Activated T-cell treated with anti-CD3 and anti-CD28 coated beads, Interleukin-2, amount 50 U/mL, for 48 hours (primary cell): ENCODE results near the gene BBX.

Experiments
- DNase-seq, 2 experiments: peaks; one replicate each; pipeline ENCODE4 v3.0.0-alpha.2; 2020

BBX gene

DNA sequence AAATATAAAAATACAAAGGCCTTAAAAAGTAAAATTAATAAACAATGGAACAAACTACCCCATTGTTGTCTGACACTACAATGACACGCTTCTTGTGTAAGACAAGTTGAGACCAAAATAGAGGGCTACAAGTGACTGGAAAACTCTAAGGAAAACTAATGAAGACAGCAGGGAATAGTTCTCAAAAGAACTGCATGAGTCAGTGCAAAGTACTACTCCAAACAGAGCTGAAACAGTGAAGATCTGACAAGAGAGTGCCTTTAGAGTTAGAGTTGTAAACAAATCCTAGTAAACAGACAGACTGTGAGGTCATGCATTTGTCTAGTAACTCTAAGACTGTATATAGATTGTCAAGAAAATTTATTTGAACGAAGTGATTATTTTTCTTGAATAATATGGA is 233.9 kb downstream of the BBX start:
- no peak for DNase-seq

DNA sequence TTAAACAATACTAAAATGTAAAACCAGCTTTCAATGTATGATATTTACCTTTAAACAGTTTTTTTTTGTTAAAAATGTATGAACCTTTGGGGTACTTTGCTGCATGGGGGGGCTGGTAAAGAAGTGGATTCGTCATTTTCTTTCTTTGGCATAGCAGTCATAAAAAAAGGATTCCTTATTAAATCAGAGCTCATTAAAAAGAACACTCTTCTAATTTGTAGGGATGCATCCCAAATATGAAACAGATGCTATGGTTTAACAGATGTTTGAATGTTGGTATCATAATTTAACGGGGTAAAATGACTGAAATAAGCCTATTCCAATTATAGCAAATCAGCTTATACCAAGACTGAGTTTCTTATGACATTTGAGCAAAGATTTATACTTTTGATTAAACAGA is 234.4 kb downstream of the BBX start:
- no peak for DNase-seq

DNA sequence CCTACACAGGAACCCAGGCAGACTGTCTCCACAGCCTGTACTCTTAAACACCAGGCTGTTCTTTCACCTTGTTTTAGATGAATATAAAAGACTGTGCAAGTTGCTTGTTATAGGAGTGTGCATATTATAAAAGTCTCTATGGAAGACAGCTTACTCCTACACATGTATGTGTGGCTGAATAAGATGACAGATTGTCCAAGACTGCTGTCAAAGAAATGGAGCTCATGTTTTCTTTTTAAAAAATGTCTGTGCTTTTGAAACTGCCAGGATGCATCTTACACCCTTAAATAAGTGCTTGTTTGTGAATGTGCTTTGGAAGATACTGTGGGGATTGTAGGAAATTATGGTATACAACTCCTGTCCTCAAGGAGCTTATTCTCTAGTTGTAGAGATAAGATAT is 237.4 kb downstream of the BBX start:
- DNase-seq = no peak

DNA sequence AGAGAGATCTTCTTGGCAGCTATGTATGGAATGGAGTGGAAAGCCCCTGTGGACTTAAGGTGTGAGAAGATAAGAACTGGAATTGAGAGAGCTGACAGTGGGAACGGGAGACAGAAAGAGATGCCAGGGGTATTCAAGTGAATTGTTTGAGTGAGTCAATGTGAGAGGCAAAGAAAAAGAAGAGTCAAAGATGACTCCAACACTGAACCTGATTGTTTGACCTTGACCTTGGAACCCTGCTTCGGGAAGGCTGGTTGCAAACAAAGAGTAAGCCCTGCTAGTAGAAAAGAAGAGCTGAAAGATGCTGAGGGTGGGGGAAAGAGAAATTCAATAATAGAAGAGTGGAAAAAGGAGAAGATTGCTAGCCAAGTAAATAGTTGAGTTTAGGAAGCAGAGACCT is 238.6 kb downstream of the BBX start:
- no peak for DNase-seq

DNA sequence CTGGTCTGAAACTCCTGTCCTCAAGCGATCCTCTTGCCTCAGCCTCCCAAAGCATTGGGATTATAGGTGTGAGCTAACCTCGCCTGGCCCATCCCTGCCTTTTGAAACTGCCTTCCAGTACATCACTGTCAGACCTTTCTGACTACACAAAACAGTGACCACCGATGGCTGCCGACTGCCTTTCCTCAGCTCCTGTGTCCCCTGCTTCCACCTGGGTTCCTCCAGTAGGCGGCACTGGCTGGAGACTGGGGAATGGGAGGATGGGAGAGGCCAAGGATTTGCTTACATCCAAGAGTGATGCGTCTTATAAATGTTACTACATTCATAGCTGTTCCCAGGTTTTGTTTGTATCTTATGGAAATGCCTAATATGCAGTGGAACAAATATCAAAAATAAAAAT is 242.8 kb downstream of the BBX start:
- DNase-seq = no peak

DNA sequence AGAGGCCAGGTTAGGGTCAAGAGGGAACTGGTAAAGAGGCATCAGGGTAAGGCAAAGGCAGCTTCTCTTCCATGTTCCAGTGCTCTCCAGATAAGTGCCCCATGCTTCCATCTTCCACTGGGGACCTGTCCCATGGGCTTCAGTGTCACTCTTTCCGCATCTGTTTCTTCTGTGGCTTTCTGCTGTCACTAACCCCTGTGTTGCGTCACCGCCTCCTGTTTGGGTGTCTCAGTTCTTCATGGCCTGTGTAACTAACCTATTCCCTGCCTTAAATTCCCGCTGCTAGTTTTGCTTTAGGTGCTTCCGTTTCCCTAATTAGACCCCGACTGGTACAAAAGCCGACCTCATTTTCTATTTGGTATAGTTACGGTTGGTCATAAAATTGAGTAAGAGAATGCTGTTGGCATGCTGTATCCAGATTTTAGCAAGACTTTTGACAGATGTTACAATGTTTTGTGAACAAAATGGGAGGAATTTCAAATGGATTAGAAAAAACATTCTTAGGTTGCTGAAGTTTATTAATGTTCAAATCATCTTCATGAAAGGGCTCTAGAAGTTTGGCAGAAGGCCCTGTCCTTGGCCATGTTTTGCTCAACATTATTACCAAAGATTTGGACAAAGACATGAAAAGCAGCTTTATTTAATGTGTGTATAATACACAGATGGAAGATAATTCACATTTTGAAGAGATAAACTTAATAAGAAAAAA is 245.3 kb downstream of the BBX start:
- no peak for DNase-seq

DNA sequence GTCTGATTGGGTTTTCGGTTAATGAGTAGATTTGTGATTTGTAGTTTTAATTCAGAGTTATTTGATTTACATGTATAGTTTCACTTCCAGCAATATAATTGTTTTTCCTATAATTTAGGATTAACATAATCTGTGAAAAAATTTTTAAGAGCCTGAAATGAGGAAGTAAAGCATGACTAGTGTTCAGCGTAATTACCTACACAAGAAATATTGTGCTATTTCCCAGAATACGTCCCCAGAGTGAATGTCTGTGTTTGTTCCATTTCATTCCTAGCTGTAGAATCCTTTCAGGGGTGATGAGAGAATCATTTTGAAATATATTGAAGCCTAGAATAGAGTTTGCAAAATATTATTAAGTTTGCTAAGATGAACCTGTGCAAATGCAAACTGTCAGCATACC is 247.1 kb downstream of the BBX start:
- no peak for DNase-seq

DNA sequence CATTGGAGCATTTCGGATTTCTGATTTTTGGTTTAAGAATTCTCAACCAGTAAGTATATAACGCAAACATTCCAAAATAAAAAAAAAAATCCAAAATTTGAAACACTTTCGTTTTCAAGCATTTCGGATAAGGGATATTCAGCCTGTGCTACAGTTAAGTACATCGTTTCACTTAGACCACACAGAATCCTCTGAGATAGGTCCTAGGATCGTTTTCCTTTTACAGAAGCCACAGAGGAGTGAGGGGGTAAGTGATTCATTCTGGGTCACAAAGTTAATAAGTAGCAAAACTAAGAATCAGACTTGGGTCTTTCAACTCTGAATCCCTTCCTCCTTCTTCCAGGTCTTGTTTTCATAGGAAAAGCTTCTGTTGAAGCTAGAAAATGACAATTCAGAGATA is 249.3 kb downstream of the BBX start:
- DNase-seq = no peak

DNA sequence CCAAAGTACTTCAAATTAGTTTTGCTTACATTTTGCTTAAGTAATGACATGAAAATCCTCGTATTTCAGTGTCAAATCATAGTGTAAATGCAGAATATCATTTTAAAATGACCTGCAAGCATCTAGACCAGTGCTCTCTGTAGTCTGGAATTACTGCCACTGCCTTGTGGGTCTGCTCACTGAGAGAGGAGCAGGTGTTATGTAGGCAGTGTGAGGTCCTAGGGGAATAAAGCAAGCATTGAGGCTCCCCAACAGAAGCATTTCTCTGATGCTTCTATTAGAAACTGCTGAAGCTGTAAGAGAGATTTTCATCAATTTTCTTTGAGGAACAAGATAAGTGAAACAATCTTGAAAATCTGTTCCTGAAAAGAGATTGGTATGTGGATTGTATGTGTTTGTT is 253.2 kb downstream of the BBX start:
- DNase-seq = no peak

DNA sequence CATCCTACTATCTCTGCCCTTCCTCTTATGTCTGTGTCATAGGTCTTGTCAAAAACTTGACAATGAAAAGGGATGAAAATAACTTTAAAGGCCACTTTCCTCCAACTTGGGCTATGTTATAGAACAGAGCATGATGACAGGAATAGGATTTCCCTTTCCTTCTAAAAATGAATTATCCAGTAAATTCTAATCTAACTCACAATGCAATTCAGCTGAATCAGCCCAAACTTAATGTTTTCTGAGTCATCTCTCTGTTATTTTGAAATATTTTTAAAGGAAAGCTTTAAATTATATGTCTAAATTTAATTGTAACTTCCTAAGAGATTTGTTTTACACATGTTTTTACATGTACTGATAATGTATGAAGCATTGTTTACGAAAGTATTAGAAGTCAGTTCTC is 258.5 kb downstream of the BBX start:
- no peak for DNase-seq

DNA sequence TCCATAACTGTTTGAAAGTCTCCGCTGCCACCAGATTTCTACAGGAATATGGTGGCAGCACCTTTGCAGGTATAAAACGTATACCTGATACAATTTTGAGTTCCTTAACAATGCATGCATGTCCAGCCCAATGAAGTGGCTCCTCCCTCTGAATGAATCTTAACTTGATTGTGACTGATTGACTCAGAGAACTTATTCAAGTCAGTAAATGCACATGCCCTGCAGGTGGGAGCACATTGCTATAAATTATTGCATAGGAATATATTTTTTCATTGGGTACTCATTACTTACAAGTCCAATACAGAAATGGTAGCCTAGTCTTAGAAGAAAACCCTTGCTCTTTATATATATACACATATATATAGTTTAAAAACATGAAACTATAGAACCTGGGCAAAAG is 259.3 kb downstream of the BBX start:
- no peak for DNase-seq

DNA sequence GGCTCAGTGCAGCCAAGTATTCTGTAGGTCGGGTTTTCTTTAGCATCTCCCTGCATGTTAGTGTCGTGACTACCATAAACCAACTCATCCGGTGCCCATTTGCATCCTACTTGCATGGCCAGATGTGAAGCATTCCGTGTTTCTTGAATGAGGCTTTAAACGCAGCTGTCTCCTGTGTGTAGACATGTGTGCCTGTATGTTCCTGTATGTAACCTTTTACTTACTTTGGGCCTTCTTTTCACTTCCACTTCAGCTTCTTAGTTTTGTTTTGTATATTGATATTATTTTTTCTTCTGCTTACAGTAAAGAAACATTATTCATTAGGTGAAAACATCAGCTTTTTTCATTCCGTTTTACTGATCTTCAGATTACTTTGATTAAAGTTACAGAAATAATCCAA is 267.9 kb downstream of the BBX start:
- no peak for DNase-seq

DNA sequence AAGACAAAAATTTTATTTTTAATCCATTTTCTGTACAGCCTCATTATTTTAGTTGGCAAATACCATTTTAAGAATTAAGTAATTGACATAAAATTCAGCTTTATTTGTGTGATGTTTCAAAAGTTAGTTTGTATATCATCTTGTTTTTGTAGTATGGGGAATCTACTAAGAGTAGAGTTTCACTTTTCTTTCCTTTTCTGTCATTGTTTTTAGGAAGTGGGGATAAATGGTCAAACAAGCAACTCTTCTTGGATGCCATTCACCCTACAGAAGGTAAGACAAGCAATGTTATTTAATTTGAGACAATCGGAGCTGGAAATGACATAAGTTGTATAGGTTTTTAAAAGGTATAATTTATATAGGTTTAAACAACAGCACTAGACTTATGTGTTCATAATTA is 268.3 kb downstream of the BBX start:
- DNase-seq = no peak

DNA sequence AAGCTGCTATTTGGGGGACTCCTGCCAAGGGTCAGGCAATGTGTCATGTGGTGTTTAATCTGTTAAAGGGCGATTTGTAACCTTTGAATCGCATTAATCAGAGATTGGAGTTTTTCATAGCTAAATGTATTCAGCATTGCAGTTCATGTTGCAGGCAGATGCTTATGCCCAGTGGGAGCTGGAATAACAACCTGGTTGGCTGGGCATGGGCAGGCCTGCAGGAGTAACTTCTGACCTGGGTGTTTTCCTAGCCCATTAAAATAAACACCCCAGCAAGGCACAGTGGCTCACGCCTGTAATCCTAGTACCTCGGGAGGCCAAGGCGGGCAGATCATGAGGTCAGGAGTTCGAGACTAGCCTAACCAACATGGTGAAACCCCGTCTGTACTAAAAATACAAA is 268.7 kb downstream of the BBX start:
- no peak for DNase-seq

DNA sequence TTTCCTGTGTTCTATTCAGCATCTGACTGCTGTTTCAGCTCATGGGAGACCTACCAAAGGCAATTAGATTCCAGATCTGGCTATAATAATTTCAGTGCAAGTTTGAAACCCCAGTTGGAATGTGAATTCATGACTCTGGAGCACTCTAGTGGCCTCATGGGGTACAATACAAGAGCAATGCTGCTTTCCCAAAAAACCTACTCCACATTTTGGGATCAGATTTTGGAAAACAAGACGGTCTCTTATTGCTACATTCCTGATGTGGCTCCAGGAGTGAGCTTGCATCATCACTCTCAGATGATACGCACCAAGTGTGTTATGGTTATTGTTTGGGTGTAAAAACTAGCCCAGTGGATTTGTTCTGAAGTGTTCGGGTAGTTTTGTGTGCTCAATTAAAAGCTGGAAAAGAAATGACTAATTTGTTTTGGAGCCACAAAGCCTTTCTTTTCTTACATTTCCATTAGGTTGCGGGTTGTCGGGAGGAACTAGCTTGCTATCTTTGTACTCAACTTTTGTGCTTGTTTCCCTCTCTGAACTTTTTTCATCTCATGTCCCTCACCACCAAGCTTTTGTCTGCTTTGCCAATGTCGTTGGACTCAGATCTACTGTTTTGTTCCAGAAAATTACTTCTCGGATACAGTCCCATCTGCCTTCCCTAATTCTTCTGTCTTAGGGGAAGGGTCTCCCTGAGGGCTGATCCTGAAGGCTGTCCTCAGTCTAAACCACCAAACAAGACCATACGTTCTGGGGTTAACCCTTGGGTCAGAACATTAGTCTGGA is 272.1 kb downstream of the BBX start:
- no peak for DNase-seq

DNA sequence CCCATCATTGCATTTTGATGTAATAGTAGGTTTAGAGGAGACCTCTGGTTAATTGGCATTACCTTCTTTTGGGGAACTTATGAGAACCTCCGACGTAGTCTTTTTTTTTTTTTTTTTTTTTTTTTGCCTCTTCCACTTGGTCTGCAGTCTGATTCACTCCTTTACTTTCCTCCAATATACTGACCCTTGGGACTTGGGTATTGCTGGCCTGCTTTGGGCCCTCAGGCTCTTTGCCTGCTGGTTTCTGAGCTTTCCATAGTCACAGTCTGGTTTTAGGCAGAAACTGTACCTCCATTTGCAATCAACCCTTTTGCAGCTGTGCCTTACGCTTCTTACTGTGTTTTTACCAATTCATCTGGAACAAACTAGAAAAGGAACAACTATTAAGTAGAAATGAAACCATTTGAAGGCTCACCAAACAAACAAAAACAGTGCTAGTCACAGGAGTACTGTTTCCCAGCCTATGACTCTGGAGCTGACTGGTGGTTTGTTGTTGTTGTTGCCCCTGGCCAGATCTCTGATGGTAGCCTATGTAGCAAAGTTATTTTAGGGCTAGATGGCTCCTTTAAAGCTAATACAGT is 272.8 kb downstream of the BBX start:
- no peak for DNase-seq

DNA sequence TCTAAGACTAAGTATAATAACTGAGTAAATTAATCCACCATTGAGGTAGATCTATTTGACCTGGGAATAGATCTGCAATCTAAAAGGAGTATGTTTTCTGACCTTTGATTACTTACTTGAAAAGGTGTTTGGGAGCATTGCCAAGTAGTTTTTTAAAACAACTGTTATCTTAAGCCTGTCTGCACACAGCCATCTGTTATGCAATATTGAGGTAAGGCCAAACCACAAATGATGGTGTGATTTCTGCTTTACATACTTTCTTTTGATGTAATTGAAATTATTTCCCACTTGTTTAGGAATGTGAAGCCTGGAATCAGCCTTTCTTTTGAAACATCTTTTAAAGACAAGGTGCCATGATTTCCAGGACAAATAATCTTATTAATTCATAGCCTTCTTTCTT is 274.0 kb downstream of the BBX start:
- no peak for DNase-seq

DNA sequence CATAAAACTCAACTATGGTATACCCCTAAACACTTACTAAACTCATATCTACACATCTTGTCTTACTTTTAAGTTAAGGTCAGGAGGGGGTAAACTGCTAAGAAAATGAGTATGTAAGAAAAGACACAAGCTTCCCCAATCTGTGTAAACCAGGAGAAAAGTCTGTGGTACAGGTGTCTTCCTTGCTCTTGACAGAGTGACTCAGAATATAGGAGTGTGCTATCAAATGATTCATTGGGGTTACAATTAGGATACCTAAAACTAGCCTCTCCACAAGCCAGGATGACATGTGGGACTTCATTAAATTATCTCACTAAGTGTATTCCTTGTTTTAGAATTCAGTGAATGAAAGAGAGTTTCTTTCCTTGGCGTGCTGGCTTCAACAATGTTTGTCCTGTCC is 274.8 kb downstream of the BBX start:
- DNase-seq = no peak

DNA sequence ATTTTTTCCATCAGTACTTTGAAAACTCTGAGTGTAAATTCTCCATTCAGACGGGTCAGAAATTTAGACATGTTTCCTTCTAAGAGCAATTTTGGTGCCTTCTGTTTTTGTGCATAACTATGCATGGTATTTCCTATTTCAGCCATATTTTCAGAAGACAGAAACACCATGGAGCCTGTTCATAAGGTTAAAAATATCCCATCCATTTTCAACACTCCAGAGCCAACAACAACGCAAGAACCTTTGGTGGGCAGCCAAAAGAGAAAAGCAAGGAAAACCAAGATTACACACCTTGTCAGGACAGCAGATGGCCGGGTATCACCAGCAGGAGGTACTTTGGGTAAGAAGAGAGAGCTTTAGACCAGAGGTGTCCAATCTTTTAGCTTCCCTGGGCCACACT is 275.6 kb downstream of the BBX start:
- DNase-seq = no peak

DNA sequence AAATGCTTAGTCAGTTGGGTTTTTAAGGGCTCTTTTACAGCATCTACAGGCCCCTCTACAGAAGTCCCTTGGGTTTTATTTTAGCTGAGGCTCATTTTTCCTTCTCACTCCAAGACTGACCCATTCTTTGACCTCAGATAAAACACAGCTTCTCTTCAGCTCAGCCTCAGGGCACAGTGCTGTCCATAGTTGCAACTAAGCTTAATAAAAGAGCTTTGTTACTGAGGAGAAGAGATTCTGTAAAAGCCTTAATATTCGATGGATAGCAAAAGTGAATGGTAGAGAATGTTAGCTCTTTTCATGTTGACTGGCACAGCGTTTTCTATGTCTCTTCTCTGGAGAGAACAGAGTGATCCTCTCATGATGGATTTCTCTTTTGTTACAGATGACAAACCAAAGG is 277.9 kb downstream of the BBX start:
- no peak for DNase-seq

DNA sequence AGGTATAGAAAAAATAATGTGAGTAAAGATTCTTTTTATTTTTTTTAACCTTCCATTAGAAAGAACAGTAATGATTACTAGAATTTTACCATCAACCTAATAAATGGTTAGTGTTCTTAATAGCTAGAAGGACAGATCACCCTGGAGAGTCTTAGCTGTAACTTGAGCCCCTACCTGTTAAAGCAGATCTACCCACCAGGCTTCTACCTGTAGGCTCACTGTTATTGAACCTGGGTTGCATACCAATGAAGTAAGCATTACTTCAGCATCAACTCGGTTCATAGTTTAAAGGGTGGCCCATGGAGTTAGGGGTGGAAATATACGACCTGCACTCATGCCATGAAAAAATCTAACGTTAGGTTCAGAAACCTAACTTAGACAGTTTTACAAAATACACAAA is 280.4 kb downstream of the BBX start:
- DNase-seq = no peak

DNA sequence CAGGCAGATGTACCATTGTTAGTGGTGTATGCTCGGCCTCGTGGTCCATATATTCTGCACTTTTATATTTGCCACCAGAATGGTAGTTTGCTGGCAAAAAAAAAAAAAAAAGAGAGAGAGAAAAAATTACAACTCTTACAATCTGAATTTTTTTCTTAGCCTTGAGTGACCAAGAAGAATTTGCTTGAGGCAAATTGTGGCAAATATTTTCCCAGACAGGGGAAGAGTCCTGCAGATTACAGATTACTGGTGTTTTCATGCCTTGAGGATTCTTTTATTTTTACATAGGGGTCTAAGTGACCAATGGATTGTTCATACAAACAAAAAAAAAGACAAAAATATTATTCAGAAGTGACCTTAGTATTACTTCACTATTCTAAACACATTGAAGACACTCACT is 283.3 kb downstream of the BBX start:
- DNase-seq = no peak

DNA sequence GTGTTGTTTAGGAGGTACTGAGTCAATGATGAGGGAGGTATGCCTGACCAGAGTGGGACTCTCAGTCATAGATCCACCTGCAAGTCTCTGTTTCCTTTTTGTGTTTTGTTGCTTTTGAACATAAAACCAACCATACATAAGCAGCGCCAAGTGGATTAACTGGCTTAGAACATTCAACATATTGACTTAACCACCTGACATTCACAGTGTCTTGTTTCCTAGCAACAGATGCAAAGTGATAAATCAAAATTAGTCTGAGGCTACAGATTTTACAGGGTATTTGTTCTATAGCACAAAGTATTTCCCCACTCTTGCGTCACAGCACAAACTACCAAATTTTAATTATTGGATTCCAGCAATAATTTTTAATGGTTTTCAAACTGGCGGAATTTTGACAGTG is 283.8 kb downstream of the BBX start:
- DNase-seq = no peak
